Measurements from ENCODE around the gene GLUD1. TPM values are rescaled to one million over a fixed set of nuclear protein-coding genes. Genes with fewer than 3 reads are reported as not detected.
A peak's percentile ranks its signal among the peaks of the same experiment; 100 is the strongest.
"Not testable (repeated sequence)": the region's sequence is repeated elsewhere in the genome, so short reads cannot be mapped to it uniquely, and the experiment has no call there.

Gene GLUD1
- 100 to 1,000 TPM in 1 of 2 experiments, 10 to 100 TPM in 1; 99.5 to 100 TPM for total RNA-seq

GRCh38 chr10:87094373-87095235 is at the start of gene GLUD1, which contains the start of gene SHLD2:
Gene GLUD1 (minus strand): TSS chr10:87094843. CDS start chr10:87094769, 74 bp downstream.
Gene SHLD2 (plus strand): TSS chr10:87095206. CDS start chr10:87151355, 56,149 bp downstream.
- Mint-ChIP-seq H3K4me3 (peak within 1 kb of the TSS; percentile 97), H3K27ac (peak within 1 kb of the TSS; percentile 98), H3K4me1 (peaks cover 54% of the 10 kb centered on the region), H3K36me3 (ENCODE audit: low read depth) (peaks cover 33% of the 10 kb centered on the region), H3K27me3 (no peaks in the 10 kb centered on the region), H3K9me3 (no peaks in the 10 kb centered on the region)
- POLR2A ChIA-PET, result no interaction called here
- CTCF ChIA-PET, result interaction anchor here (1.0 kb wide), 1 partner anchor 9 kb away, joined by 4 read pairs; no protein-coding TSS in a partner anchor
- peak; percentile 91 for DNase-seq

- H3K9me3 Mint-ChIP-seq; H3K36me3 Mint-ChIP-seq (ENCODE audit: low read depth); POLR2A ChIA-PET; DNase-seq; H3K27ac Mint-ChIP-seq; H3K27me3 Mint-ChIP-seq; H3K4me1 Mint-ChIP-seq; CTCF ChIA-PET; H3K4me3 Mint-ChIP-seq: not testable (repeated sequence)
Measured at GRCh38 chr10:87143109-87143418, 48.4 kb upstream of the GLUD1 start.

DNA sequence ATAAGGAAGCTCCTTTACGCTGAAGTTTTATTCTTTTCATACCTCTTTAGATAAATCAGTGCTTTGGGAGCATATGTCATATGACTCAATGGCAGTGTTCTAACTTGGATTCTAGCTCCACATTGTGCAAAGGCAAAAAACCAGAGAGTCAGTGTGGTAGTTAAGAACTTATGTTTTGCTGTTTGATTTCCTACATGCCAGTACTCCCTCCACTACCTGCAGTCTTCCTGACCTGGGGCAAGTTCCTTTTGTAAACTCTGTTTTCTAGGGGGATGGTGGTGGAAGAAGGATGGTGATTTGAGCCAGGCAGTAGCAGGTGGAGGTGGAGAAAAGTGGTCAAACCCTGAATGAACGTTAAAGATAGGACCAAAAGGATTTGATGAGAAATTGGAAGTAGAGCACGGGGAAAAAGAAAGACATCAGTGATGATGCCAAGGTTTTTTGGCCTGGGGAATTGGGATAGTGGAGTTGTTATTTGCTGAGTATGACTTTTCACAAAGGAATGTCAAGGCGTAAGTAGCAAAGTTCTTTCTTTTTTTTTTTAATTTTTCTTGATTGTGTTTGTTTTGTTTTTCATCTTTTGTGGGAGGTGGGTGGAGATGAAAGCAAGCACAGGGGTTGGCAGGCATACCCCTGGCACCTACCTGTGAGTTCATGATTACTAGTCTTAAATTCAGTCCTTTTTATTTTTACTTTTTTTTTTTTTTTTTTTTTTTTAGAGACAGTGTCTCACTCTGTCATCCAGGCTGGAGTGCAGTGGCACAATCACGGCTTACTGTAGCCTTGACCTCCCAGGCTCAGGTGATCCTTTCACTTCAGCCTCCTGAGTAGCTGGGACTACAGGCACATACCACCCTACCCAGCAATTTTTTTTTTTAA is 47.8 kb upstream of the GLUD1 start:
- H3K4me3 Mint-ChIP-seq, POLR2A ChIA-PET, DNase-seq, H3K4me1 Mint-ChIP-seq, H3K27ac Mint-ChIP-seq, H3K27me3 Mint-ChIP-seq, H3K9me3 Mint-ChIP-seq: not testable (repeated sequence)
- H3K36me3 Mint-ChIP-seq (ENCODE audit: low read depth), result peaks cover 14% of the 10 kb centered on the region
- CTCF ChIA-PET, result interaction anchor here (0.6 kb wide), 1 partner anchor 1128 kb away, joined by 3 read pairs; no protein-coding TSS in a partner anchor

GRCh38 chr10:87137478-87137877 is 42.8 kb upstream of the GLUD1 start:
- POLR2A ChIA-PET, result not testable (repeated sequence)

GRCh38 chr10:87134440-87134839 is 39.8 kb upstream of the GLUD1 start:
- H3K4me1 Mint-ChIP-seq, POLR2A ChIA-PET, H3K9me3 Mint-ChIP-seq: not testable (repeated sequence)

More at GRCh38 chr10:87137478-87137877, 42.8 kb upstream of the GLUD1 start:
- H3K4me3 Mint-ChIP-seq, H3K27ac Mint-ChIP-seq, H3K4me1 Mint-ChIP-seq, CTCF ChIA-PET, H3K9me3 Mint-ChIP-seq, H3K27me3 Mint-ChIP-seq, DNase-seq: not testable (repeated sequence)
- peaks cover 36% of the 10 kb centered on the region for H3K36me3 Mint-ChIP-seq (ENCODE audit: low read depth)

GRCh38 chr10:87133936-87134335 is 39.3 kb upstream of the GLUD1 start:
- CTCF ChIA-PET, H3K27me3 Mint-ChIP-seq, DNase-seq, H3K27ac Mint-ChIP-seq, H3K9me3 Mint-ChIP-seq, H3K4me3 Mint-ChIP-seq, H3K4me1 Mint-ChIP-seq, POLR2A ChIA-PET: not testable (repeated sequence)
- H3K36me3 Mint-ChIP-seq (ENCODE audit: low read depth), result peaks cover 39% of the 10 kb centered on the region

More at GRCh38 chr10:87134440-87134839, 39.8 kb upstream of the GLUD1 start:
- CTCF ChIA-PET, H3K4me3 Mint-ChIP-seq, H3K27ac Mint-ChIP-seq, H3K27me3 Mint-ChIP-seq, DNase-seq: not testable (repeated sequence)
- H3K36me3 Mint-ChIP-seq (ENCODE audit: low read depth), result peaks cover 38% of the 10 kb centered on the region

DNA sequence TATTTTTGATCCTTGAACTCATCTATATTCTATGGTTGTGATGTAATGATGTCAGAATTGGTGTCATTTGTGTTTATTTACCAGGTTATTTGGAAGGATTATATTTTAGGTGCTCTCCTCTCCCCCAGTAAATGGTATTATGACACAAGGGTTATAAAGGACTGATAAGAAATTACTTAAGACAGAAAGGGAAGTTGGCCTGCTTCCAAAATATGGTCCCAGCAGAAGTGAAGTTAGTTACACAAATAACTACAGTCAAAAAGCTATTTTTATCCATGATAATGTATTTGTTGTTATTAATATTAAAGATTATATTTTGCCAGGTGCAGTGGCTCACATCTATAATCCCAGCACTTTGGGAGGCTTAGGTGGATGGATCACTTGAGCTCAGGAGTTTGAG is 37.5 kb upstream of the GLUD1 start:
- H3K27me3 Mint-ChIP-seq, CTCF ChIA-PET, DNase-seq, H3K4me1 Mint-ChIP-seq, H3K9me3 Mint-ChIP-seq, H3K4me3 Mint-ChIP-seq, H3K27ac Mint-ChIP-seq, POLR2A ChIA-PET: not testable (repeated sequence)
- peaks cover 31% of the 10 kb centered on the region for H3K36me3 Mint-ChIP-seq (ENCODE audit: low read depth)

DNA sequence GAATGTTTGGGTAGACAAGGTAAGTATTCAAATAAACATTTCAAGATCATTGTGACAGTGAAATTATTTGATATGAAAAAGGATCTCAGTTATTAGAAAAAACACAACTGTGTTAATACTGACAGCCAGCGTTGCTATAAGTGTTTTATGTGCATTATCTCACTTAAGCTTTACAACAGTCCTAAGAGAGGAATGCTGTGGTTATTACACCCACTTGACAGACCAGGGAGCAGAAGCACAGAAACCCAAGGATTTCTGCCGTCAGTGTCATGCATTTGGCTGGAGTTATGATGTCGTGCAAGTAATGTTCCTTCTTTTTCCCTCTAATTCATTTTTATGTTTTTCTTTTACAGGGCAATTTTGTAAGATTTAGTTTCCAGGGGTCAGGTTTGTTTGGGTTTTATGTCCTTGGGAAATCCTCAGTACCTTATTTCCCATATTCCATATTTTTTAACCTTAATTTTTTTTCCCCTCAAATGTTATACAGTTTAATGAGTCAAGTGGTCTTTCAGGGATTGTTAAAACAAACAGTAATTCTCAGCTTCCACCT is 33.0 kb upstream of the GLUD1 start:
- H3K27ac Mint-ChIP-seq, H3K27me3 Mint-ChIP-seq, H3K4me3 Mint-ChIP-seq, CTCF ChIA-PET, H3K4me1 Mint-ChIP-seq, POLR2A ChIA-PET, DNase-seq, H3K9me3 Mint-ChIP-seq: not testable (repeated sequence)
- peaks cover 13% of the 10 kb centered on the region for H3K36me3 Mint-ChIP-seq (ENCODE audit: low read depth)

DNA sequence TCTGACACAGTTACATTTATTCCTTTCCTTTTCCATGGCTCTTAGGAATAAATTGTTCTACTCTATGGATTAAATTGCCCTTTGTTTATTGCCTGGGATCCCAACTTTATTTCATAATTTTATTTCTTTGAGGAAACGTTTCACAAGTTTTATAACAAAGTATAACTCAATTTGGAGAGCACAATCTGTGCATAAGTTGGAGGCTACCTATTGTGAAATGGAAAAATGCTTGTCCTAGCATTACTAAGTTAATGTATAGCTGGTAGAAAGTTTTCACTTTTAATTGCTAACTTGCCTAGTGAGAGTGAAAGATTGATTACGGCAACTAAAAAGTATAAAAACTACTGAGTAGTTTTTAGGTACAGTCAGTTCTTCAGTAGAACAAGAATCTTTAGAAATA is 32.4 kb upstream of the GLUD1 start:
- CTCF ChIA-PET, H3K27me3 Mint-ChIP-seq, H3K4me1 Mint-ChIP-seq, DNase-seq, H3K9me3 Mint-ChIP-seq, H3K4me3 Mint-ChIP-seq, H3K27ac Mint-ChIP-seq, POLR2A ChIA-PET: not testable (repeated sequence)
- peaks cover 13% of the 10 kb centered on the region for H3K36me3 Mint-ChIP-seq (ENCODE audit: low read depth)

DNA sequence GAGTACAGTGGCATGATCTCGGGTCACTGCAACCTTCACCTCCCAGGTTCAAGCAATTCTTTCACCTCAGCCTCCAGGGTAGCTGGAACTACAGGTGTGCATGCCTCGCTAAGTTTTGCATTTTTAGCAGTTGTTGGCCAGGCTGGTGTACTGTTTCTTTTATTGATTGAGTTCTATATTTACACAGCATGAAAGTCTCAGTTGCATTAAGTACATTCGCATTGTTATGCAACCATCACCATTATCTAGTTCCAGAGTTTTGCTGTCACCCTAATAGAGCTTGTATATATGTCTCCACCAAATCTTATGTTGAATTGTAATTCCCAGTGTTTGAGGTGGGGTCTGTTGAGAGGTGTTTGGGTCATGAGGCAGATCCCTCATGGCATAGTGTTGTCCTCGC is 28.7 kb upstream of the GLUD1 start:
- H3K4me1 Mint-ChIP-seq; H3K27ac Mint-ChIP-seq; H3K27me3 Mint-ChIP-seq; DNase-seq; H3K9me3 Mint-ChIP-seq; H3K4me3 Mint-ChIP-seq; H3K36me3 Mint-ChIP-seq (ENCODE audit: low read depth); POLR2A ChIA-PET; CTCF ChIA-PET: not testable (repeated sequence)

- CTCF ChIA-PET, H3K4me1 Mint-ChIP-seq, H3K27ac Mint-ChIP-seq, DNase-seq, H3K27me3 Mint-ChIP-seq, H3K9me3 Mint-ChIP-seq, POLR2A ChIA-PET, H3K4me3 Mint-ChIP-seq: not testable (repeated sequence)
- peaks cover 14% of the 10 kb centered on the region for H3K36me3 Mint-ChIP-seq (ENCODE audit: low read depth)
Measured at GRCh38 chr10:87119029-87119428, 24.4 kb upstream of the GLUD1 start.

- H3K27ac Mint-ChIP-seq, H3K4me1 Mint-ChIP-seq, CTCF ChIA-PET, POLR2A ChIA-PET, H3K4me3 Mint-ChIP-seq, H3K9me3 Mint-ChIP-seq, DNase-seq, H3K27me3 Mint-ChIP-seq: not testable (repeated sequence)
- H3K36me3 Mint-ChIP-seq (ENCODE audit: low read depth), result peaks cover 14% of the 10 kb centered on the region
Measured at GRCh38 chr10:87118122-87118521, 23.5 kb upstream of the GLUD1 start.

Measured in activated CD4-positive, alpha-beta T cell treated with anti-CD3 and anti-CD28 coated beads, Interleukin-2, amount 10 ng/mL, durations not matched to agents 7 days and 5 days (primary cell).